Measurements from ENCODE around the gene PTPRCAP. TPM values are rescaled to one million over a fixed set of nuclear protein-coding genes. Genes with fewer than 3 reads are reported as not detected.

The PTPRCAP gene
- total RNA-seq, 1 donor from 2014 or later = 1.2 TPM

DNA sequence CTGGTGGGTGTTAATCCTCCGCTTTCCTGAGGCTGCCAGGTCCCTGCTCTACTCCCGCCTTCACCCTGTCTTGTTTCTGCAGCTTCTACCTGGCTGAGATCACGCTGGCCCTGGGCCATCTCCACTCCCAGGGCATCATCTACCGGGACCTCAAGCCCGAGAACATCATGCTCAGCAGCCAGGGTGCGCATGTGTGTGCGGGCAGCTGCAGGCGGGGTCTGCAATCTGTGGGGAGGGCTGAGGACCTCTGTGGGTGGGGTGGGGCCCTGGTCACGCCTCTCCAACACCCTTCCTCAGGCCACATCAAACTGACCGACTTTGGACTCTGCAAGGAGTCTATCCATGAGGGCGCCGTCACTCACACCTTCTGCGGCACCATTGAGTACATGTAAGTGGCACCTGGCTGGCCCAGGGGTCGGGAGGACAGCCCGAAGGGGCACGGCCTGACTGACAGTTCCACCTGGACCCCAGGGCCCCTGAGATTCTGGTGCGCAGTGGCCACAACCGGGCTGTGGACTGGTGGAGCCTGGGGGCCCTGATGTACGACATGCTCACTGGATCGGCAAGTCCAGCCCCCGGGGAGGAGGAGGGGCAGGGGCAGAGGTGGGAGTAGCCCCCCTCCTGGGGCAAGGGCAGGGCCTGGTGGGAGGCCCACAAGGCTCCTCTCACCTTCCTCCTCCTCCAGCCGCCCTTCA is 4.7 kb downstream of the PTPRCAP start:
- Mint-ChIP-seq H3K27me3 (ENCODE audit: unreplicated experiment) (no peaks in the 10 kb centered on the region), H3K27ac (ENCODE audit: unreplicated experiment) (no peak overlapping the region)

DNA sequence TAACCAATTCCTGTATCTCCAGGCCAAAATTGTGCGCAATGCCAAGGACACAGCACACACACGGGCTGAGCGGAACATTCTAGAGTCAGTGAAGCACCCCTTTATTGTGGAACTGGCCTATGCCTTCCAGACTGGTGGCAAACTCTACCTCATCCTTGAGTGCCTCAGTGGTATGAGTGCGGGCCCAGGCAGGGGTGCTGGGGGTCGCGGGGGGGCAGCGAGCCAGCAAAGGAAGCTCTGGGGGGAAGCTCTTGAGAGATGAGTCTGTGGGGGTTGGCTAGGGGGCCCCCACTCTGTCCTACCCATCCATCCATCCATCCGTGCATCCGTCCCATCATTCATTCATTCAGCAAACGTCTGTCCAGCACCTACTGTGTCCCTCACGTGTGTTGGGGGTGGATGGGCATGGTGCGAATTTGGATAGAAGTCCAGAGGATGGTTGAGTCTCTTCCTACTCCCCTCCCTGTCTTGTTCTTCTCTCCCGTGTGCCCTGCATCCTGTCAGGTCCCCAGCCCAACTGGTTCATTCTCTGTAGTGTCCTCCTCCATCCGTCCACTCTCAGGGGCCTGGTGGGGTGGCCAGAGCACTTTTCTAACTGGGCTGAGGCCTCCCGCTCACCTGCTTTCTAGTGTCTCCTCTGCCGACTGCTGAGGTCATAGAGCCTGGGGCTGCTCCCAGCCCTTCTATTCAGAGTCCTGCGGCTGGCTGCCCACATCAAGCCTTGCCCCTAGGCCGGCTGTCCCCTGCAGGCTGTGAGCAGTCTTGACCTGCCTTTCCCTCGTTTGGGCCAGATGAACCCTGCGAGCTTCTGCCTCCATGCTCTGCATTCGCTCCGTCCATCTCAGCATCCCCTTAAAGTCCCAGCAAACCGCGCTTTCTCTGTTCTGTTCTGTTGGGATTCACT is 5.9 kb downstream of the PTPRCAP start:
- Mint-ChIP-seq H3K9me3 (ENCODE audit: unreplicated experiment) (no peaks in the 10 kb centered on the region), H3K36me3 (ENCODE audit: unreplicated experiment) (peaks cover 7% of the 10 kb centered on the region), H3K4me1 (ENCODE audit: unreplicated experiment) (peaks cover 11% of the 10 kb centered on the region), H3K27ac (ENCODE audit: unreplicated experiment) (no peak overlapping the region), H3K4me3 (ENCODE audit: unreplicated experiment) (no peak overlapping the region), H3K27me3 (ENCODE audit: unreplicated experiment) (no peaks in the 10 kb centered on the region)
- TF ChIP-seq, protein P1, sequence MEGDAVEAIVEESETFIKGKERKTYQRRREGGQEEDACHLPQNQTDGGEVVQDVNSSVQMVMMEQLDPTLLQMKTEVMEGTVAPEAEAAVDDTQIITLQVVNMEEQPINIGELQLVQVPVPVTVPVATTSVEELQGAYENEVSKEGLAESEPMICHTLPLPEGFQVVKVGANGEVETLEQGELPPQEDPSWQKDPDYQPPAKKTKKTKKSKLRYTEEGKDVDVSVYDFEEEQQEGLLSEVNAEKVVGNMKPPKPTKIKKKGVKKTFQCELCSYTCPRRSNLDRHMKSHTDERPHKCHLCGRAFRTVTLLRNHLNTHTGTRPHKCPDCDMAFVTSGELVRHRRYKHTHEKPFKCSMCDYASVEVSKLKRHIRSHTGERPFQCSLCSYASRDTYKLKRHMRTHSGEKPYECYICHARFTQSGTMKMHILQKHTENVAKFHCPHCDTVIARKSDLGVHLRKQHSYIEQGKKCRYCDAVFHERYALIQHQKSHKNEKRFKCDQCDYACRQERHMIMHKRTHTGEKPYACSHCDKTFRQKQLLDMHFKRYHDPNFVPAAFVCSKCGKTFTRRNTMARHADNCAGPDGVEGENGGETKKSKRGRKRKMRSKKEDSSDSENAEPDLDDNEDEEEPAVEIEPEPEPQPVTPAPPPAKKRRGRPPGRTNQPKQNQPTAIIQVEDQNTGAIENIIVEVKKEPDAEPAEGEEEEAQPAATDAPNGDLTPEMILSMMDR (IDR thresholded peaks at IDR 0.05) = no peak
- no peak for DNase-seq (ENCODE audit: extremely low spot score, unreplicated experiment)

More for the DNA sequence above, 4.7 kb downstream of the PTPRCAP start:
- Mint-ChIP-seq H3K4me3 (ENCODE audit: unreplicated experiment) (no peak overlapping the region), H3K9me3 (ENCODE audit: unreplicated experiment) (no peaks in the 10 kb centered on the region), H3K4me1 (ENCODE audit: unreplicated experiment) (peaks cover 10% of the 10 kb centered on the region), H3K36me3 (ENCODE audit: unreplicated experiment) (peaks cover 10% of the 10 kb centered on the region)
- no peak for DNase-seq (ENCODE audit: extremely low spot score, unreplicated experiment)
- TF ChIP-seq, protein P1 (IDR thresholded peaks at IDR 0.05) = no peak

DNA sequence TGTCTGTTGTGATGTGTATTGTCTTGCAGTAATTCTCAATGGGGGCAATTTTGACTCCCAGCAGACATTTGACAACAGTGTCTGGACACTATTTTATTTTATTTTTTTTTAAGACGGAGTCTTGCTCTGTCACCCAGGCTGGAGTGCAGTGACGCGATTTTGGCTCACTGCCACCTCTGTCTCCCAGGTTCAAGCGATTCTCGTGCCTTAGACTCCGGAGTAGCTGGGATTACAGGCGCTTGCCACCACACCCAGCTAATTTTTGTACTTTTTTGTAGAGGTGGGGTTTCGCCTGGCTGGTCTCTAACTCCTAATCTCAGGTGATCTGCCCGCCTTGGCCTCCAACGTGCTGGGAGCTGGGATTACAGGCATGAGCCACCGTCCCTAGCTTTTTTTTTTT is 7.8 kb downstream of the PTPRCAP start:
- Mint-ChIP-seq H3K4me1 (ENCODE audit: unreplicated experiment) (peaks cover 5% of the 10 kb centered on the region), H3K4me3 (ENCODE audit: unreplicated experiment) (peak overlapping the region; percentile 90), H3K9me3 (ENCODE audit: unreplicated experiment) (no peaks in the 10 kb centered on the region), H3K27me3 (ENCODE audit: unreplicated experiment) (no peaks in the 10 kb centered on the region), H3K27ac (ENCODE audit: unreplicated experiment) (no peak overlapping the region), H3K36me3 (ENCODE audit: unreplicated experiment) (peaks cover 7% of the 10 kb centered on the region)
- TF ChIP-seq, protein P1 (IDR thresholded peaks at IDR 0.05) = no peak
- no peak for DNase-seq (ENCODE audit: extremely low spot score, unreplicated experiment)

DNA sequence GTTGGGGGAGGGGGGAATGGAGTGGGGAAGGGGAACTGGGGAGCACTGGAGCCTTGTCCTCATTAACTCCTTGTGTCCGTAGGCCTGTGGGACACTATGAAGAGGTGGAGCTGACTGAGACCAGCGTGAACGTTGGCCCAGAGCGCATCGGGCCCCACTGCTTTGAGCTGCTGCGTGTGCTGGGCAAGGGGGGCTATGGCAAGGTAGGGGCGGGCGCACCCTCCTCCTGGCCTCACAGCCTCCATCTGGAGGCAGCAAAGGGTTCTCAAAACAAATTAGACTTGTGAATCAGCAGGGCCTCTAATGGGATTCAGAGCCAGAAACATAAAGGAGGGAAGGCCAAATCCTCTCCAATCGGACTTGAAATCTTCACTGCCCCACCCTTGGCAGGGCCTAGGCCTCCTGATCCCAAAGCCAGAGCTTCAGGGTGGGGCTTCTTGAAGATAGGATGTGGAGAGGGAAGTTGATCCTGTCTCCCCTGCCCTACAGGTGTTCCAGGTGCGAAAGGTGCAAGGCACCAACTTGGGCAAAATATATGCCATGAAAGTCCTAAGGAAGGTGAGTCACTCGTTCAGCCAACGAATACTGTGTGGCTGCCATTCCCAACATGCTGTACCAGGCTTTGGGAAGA is 8.3 kb downstream of the PTPRCAP start:
- TF ChIP-seq, protein P1 (IDR thresholded peaks at IDR 0.05) = no peak
- Mint-ChIP-seq H3K9me3 (ENCODE audit: unreplicated experiment) (no peaks in the 10 kb centered on the region), H3K36me3 (ENCODE audit: unreplicated experiment) (peaks cover 7% of the 10 kb centered on the region), H3K4me1 (ENCODE audit: unreplicated experiment) (peaks cover 5% of the 10 kb centered on the region), H3K4me3 (ENCODE audit: unreplicated experiment) (peak overlapping the region; percentile 90), H3K27me3 (ENCODE audit: unreplicated experiment) (no peaks in the 10 kb centered on the region), H3K27ac (ENCODE audit: unreplicated experiment) (peak overlapping the region; percentile 88)
- no peak for DNase-seq (ENCODE audit: extremely low spot score, unreplicated experiment)

Data from osteocyte (in vitro differentiated cells).